Parathyroid adenoma (tissue), 2 donors: ENCODE data around the gene DLL1.
A peak's percentile ranks its signal among the peaks of the same experiment; 100 is the strongest.

ENCODE experiments used
- H2AFZ ChIP-seq: fragments of 300-600 bp; sonication (generic); one replicate; pipeline ENCODE4 v1.7.0; 2017; ENCODE audit warnings: antibody characterized with exemption, mild to moderate bottlenecking
- H3K27ac ChIP-seq: fragments of 300-600 bp; sonication (generic); one replicate; pipeline ENCODE4 v1.7.0; 2017
- H3K27me3 ChIP-seq: fragments of 300-600 bp; sonication (generic); one replicate; pipeline ENCODE4 v1.7.0; 2017; ENCODE audit warnings: low read length; ENCODE audit not compliant: control insufficient read depth, insufficient read depth
- H3K36me3 ChIP-seq: fragments of 300-600 bp; sonication (generic); one replicate; pipeline ENCODE4 v1.7.0; 2017; ENCODE audit warnings: low read length; ENCODE audit not compliant: control insufficient read depth, insufficient read depth
- H3K4me1 ChIP-seq: fragments of 300-600 bp; sonication (generic); one replicate; pipeline ENCODE4 v1.7.0; 2017; ENCODE audit warnings: control low read depth
- H3K4me2 ChIP-seq: fragments of 300-600 bp; sonication (generic); one replicate; pipeline ENCODE4 v1.7.0; 2017; ENCODE audit warnings: low read length
- H3K4me3 ChIP-seq: fragments of 300-600 bp; sonication (generic); one replicate; pipeline ENCODE4 v1.7.0; 2017; ENCODE audit warnings: low read depth, low read length
- H3K79me2 ChIP-seq: fragments of 300-600 bp; sonication (generic); one replicate; pipeline ENCODE4 v1.7.0; 2017; ENCODE audit warnings: control low read depth
- H3K9ac ChIP-seq: fragments of 300-600 bp; sonication (generic); one replicate; pipeline ENCODE4 v1.7.0; 2017; ENCODE audit warnings: mild to moderate bottlenecking
- H3K9me3 ChIP-seq: fragments of 300-600 bp; sonication (generic); one replicate; pipeline ENCODE4 v1.7.0; 2017; ENCODE audit warnings: low read length; ENCODE audit not compliant: control insufficient read depth
- TF ChIP-seq, protein P1 (sequence below): fragments of 300-600 bp; sonication (generic); IDR thresholded peaks from one replicate; pipeline ENCODE4 v1.7.0; 2017; ENCODE audit warnings: antibody characterized with exemption, mild to moderate bottlenecking
- donor health status: primary hyperparathyroidism.

DLL1 gene

DNA sequence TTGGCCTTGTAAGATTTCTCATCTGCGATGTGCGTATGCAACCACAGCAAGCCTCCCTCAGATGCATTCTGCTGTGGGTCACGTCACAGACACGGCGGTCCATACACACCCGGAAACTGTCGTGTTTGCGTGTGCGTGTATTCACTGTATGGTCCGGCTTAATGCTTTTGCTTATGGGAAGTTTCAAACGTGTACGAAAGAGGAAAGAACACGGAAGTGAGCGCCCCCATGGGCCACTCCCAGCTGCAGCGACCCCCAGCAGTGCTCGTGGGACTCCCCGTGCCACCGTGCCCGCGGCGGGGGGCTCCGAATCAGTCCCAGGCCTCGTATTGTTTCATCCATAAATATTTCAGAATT lies 10.2 kb downstream of the DLL1 start:
- TF ChIP-seq, protein P1, sequence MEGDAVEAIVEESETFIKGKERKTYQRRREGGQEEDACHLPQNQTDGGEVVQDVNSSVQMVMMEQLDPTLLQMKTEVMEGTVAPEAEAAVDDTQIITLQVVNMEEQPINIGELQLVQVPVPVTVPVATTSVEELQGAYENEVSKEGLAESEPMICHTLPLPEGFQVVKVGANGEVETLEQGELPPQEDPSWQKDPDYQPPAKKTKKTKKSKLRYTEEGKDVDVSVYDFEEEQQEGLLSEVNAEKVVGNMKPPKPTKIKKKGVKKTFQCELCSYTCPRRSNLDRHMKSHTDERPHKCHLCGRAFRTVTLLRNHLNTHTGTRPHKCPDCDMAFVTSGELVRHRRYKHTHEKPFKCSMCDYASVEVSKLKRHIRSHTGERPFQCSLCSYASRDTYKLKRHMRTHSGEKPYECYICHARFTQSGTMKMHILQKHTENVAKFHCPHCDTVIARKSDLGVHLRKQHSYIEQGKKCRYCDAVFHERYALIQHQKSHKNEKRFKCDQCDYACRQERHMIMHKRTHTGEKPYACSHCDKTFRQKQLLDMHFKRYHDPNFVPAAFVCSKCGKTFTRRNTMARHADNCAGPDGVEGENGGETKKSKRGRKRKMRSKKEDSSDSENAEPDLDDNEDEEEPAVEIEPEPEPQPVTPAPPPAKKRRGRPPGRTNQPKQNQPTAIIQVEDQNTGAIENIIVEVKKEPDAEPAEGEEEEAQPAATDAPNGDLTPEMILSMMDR: no peak
- H2AFZ ChIP-seq: no peak overlapping the region
- no peak overlapping the region for H3K4me3 ChIP-seq
- no peak overlapping the region for H3K27ac ChIP-seq
- H3K9me3 ChIP-seq: no peaks in the 10 kb centered on the region
- no peak overlapping the region for H3K9ac ChIP-seq
- H3K79me2 ChIP-seq: no peaks in the 10 kb centered on the region
- no peaks in the 10 kb centered on the region for H3K27me3 ChIP-seq
- no peaks in the 10 kb centered on the region for H3K36me3 ChIP-seq
- H3K4me2 ChIP-seq: peak overlapping the region; percentile 68
- peaks cover 3% of the 10 kb centered on the region for H3K4me1 ChIP-seq

DNA sequence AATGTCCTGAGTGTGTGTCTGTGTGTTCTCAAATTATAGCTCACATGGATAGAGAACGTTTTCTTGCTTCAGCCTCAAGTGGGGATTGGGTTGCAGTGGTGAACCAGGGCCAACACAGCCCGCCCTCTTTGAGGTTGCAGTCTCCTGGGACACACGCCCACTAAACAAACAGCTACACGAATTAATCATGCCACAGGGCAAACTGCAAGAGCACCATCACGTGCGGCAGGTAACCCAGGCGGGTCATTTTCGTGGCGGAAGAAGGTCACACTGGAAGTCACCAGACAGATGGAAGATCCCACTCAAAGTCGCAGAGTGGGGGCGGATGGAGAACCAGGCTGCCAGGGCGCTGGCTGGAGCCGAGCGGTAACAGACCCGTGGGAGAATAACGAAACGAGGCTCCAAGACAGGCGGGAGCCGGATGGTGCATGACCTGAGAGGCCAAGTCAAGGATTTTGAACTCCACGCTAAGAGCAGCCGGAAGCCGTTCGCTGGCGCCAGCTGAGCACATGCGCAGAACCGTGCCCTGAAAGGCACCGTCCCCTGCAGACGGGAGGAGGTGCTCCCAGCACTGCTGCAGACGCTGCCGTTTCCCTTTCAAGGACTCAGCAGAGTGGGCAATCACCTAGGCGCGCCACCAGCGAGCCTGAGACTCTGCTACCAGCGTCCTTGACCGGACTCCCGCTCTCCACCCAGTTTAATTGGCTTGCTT lies 10.7 kb downstream of the DLL1 start:
- H3K27ac ChIP-seq: no peak overlapping the region
- peak overlapping the region; percentile 68 for H3K4me2 ChIP-seq
- H3K4me1 ChIP-seq: peaks cover 3% of the 10 kb centered on the region
- H3K4me3 ChIP-seq: no peak overlapping the region
- TF ChIP-seq, protein P1: no peak
- peak overlapping the region; percentile 54 for H2AFZ ChIP-seq
- H3K9ac ChIP-seq: no peak overlapping the region
- no peaks in the 10 kb centered on the region for H3K36me3 ChIP-seq
- H3K9me3 ChIP-seq: no peaks in the 10 kb centered on the region
- H3K27me3 ChIP-seq: no peaks in the 10 kb centered on the region
- no peaks in the 10 kb centered on the region for H3K79me2 ChIP-seq

DNA sequence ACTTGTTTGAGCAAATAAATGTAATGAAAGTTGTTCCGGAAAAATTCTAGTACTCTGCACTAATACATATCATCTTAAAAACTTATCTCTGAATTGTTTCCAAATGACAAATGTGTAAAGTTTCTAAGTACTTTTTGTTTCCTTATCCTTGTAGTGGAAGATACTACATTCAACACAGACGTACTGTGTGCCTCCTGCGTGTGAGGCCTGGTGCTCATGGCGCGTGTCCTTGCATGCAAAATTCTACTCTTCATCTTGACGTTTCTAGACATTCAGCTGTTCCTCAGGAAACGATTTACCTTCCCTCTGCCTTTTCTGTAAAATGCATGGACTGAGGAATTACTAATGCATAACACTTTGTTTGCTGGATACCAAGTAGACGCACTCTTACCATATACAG lies 11.5 kb downstream of the DLL1 start:
- Histone ChIP-seq H3K4me2 (no peak overlapping the region), H3K79me2 (no peaks in the 10 kb centered on the region), H3K27ac (no peak overlapping the region), H3K27me3 (no peaks in the 10 kb centered on the region), H3K9me3 (no peaks in the 10 kb centered on the region), H3K4me3 (no peak overlapping the region), H3K36me3 (no peaks in the 10 kb centered on the region), H3K9ac (no peak overlapping the region), H2AFZ (no peak overlapping the region), H3K4me1 (peaks cover 3% of the 10 kb centered on the region)
- TF ChIP-seq, protein P1: no peak

DNA sequence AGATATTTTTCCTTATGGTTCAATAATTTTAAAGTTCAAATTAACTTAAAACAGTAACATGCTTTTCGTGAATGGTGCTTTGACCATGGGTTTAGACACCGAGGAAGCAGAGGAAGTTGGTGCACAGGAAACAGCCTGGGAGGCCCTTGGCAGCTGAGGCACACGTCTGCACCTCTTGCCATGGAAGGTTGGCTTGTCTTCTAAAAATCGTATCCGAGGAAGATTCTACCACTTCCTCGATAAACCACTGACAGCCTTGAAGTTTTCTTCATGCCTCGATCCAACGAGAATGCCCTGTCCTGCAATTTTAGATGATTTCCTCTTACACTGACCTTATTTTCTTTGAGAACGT lies 12.2 kb downstream of the DLL1 start:
- H3K4me2 ChIP-seq: no peak overlapping the region
- H3K4me1 ChIP-seq: peaks cover 3% of the 10 kb centered on the region
- no peaks in the 10 kb centered on the region for H3K79me2 ChIP-seq
- no peaks in the 10 kb centered on the region for H3K27me3 ChIP-seq
- H3K4me3 ChIP-seq: no peak overlapping the region
- TF ChIP-seq, protein P1: no peak
- no peaks in the 10 kb centered on the region for H3K36me3 ChIP-seq
- H2AFZ ChIP-seq: no peak overlapping the region
- no peak overlapping the region for H3K27ac ChIP-seq
- no peak overlapping the region for H3K9ac ChIP-seq
- H3K9me3 ChIP-seq: no peaks in the 10 kb centered on the region
